ENCODE measurements around the gene NAB2. TPM values are rescaled to one million over a fixed set of nuclear protein-coding genes. Genes with fewer than 3 reads are reported as not detected.
A peak's percentile ranks its signal among the peaks of the same experiment; 100 is the strongest.

The NAB2 gene, protein sequence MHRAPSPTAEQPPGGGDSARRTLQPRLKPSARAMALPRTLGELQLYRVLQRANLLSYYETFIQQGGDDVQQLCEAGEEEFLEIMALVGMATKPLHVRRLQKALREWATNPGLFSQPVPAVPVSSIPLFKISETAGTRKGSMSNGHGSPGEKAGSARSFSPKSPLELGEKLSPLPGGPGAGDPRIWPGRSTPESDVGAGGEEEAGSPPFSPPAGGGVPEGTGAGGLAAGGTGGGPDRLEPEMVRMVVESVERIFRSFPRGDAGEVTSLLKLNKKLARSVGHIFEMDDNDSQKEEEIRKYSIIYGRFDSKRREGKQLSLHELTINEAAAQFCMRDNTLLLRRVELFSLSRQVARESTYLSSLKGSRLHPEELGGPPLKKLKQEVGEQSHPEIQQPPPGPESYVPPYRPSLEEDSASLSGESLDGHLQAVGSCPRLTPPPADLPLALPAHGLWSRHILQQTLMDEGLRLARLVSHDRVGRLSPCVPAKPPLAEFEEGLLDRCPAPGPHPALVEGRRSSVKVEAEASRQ
- 10 to 100 TPM; 19.0 to 65.5 TPM for total RNA-seq

DNA sequence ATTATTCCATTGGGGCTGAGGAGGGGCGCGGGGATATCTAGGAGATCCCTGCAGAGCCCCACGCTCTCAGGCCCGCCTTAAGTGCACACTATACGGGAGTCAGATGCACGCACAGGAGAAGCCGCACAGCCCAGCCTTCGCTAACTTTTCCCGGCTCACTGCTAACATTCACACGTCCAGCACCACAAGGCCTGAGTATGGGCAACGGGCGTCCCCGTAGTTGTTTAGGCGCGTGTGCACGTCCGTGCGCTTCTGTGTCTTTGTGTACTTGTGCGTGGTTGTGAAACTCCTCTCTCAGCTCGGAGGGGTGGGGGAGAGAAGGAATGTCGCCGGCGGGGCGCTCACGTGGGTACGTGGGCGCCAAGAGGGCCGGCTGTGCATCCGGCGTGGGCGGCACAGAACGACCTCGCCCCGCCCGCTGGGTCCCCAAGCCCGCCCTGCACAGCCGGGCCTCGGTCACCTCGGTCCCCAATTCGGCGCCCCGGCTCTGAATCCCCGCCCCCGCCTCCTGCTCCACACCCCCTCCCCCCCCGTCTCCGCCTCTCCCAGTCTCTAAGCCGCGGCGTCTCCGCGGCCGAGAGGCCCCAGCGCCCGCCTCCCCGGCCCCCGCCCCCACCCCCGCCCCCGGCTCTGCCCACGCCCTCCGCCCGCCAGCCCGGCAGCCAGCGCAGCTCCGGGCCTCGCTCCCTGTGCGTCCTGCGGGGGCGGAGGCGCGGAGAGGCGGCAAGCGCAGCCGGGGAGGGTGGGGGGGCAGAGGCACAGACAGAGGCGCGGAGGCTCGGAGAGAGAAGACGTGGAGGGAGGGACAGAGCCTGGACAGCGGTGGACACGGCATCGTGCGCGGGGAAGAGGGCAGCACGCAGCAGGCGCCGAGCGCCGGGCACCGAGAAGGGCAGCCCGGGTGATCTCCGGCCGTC lies at the start of gene NAB2:
Gene NAB2 (plus strand): TSS at position 761 of the 917 bp plus-strand sequence. CDS start 158 bp downstream, outside the sequence.
- Histone ChIP-seq H3K27ac (peak within 1 kb of the TSS; percentile 99), H3K4me1 (replicated peaks) (peaks cover 34% of the 10 kb centered on the region), H3K9me3 (no peaks in the 10 kb centered on the region), H3K27me3 (replicated peaks; ENCODE audit: insufficient read depth) (no peaks in the 10 kb centered on the region), H3K4me3 (peak within 1 kb of the TSS; percentile 82 to 91), H3K36me3 (no peaks in the 10 kb centered on the region)
- TF ChIP-seq, protein P1, sequence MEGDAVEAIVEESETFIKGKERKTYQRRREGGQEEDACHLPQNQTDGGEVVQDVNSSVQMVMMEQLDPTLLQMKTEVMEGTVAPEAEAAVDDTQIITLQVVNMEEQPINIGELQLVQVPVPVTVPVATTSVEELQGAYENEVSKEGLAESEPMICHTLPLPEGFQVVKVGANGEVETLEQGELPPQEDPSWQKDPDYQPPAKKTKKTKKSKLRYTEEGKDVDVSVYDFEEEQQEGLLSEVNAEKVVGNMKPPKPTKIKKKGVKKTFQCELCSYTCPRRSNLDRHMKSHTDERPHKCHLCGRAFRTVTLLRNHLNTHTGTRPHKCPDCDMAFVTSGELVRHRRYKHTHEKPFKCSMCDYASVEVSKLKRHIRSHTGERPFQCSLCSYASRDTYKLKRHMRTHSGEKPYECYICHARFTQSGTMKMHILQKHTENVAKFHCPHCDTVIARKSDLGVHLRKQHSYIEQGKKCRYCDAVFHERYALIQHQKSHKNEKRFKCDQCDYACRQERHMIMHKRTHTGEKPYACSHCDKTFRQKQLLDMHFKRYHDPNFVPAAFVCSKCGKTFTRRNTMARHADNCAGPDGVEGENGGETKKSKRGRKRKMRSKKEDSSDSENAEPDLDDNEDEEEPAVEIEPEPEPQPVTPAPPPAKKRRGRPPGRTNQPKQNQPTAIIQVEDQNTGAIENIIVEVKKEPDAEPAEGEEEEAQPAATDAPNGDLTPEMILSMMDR (IDR thresholded peaks at IDR 0.05), result peak in 1 of 4 experiments; percentile 15
- TF ChIP-seq POLR2A (IDR thresholded peaks at IDR 0.05) (peak; percentile 85), POLR2AphosphoS5 (IDR thresholded peaks at IDR 0.05) (peak; percentile 87)
- intact Hi-C loops (cut with DNase I), result loop anchor here (10.0 kb wide), 1 partner anchor 454 kb away; the partner anchor contains the start of gene BAZ2A
- 2% methylated on average over 61 of the region's 91 CpGs for WGBS
- DNase-seq (ENCODE audit: low spot score), result peak; percentile 97

DNA sequence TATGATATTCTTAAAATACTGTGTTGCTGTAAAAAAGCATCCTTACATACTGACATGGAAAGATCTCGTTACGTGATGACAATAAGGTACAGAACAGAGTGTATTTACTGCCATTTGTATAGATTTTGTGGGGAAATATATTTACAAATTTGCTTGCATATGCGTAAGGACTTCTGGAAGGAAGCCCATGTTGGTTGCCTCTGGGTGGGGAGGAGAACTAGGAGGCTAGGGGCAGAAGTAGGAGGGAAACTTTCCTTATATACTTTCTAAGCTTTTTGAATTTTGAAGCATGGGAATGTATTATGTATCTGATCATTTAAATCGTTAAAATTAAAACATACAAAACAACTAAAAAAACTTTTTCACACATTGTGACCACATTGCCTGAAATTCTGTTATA lies 48.7 kb upstream of the NAB2 start:
- Histone ChIP-seq H3K9me3 (no peaks in the 10 kb centered on the region), H3K27ac (no peak overlapping the region), H3K4me3 (no peak overlapping the region), H3K36me3 (no peaks in the 10 kb centered on the region), H3K27me3 (replicated peaks; ENCODE audit: insufficient read depth) (no peaks in the 10 kb centered on the region), H3K4me1 (replicated peaks) (no peaks in the 10 kb centered on the region)
- no peak for TF ChIP-seq POLR2AphosphoS5 (IDR thresholded peaks at IDR 0.05)
- TF ChIP-seq POLR2A (IDR thresholded peaks at IDR 0.05), result no peak
- TF ChIP-seq, protein P1 (IDR thresholded peaks at IDR 0.05), result no peak
- intact Hi-C loops (cut with DNase I), result no loop called here
- 89% methylated on average over 4 of the region's 4 CpGs for WGBS
- no peak for DNase-seq (ENCODE audit: low spot score)

DNA sequence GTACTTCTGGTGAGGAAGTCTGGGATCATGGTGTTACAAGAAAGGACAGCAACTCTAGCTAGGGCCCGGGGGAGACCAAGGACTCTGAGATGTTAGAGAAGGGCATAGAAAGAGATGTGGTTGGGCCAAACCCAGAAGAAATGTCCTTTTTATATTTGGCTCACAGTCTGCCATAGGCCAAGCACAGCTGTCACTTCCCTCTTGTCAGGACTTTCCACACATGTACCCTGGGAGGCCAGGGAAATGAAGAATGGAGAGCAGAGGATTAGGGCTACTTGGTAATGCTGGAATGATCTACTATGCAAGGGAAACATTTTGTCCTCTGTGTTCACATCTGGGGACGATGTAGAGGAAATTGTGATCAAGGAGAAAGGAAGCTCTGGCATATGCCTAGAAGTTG lies 48.2 kb upstream of the NAB2 start:
- no peaks in the 10 kb centered on the region for H3K36me3 ChIP-seq
- no peak overlapping the region for H3K4me3 ChIP-seq
- DNase-seq (ENCODE audit: low spot score), result no peak
- H3K4me1 ChIP-seq (replicated peaks), result no peaks in the 10 kb centered on the region
- no peaks in the 10 kb centered on the region for H3K27me3 ChIP-seq (replicated peaks; ENCODE audit: insufficient read depth)
- TF ChIP-seq, protein P1 (IDR thresholded peaks at IDR 0.05), result no peak
- TF ChIP-seq POLR2A (IDR thresholded peaks at IDR 0.05) (no peak), POLR2AphosphoS5 (IDR thresholded peaks at IDR 0.05) (no peak)
- H3K9me3 ChIP-seq, result no peaks in the 10 kb centered on the region
- WGBS, result 82% methylated on average over 2 of the region's 2 CpGs
- intact Hi-C loops (cut with DNase I), result no loop called here
- no peak overlapping the region for H3K27ac ChIP-seq

DNA sequence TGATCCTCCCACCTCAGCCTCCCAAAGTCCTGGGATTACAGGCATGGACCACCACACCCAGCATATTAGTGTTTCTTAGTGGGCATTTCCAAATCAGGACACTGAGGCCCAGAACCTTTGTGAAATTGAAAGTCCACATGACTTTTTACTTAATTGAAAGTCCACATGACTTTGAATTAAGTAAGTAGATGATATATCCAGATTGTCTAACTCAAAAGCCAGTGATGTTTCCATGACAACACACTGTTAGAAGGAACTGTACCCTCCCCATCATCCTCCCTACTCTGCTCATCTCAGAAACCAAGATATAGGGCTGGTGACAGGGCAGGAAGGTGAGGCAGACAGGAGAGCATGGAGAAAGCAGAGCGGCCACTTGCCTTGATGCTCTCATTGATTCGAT lies 46.2 kb upstream of the NAB2 start:
- Histone ChIP-seq H3K36me3 (no peaks in the 10 kb centered on the region), H3K4me1 (replicated peaks) (no peaks in the 10 kb centered on the region), H3K27ac (no peak overlapping the region), H3K4me3 (no peak overlapping the region), H3K27me3 (replicated peaks; ENCODE audit: insufficient read depth) (no peaks in the 10 kb centered on the region), H3K9me3 (no peaks in the 10 kb centered on the region)
- intact Hi-C loops (cut with DNase I), result no loop called here
- TF ChIP-seq POLR2AphosphoS5 (IDR thresholded peaks at IDR 0.05) (no peak), POLR2A (IDR thresholded peaks at IDR 0.05) (no peak)
- TF ChIP-seq, protein P1 (IDR thresholded peaks at IDR 0.05), result no peak
- DNase-seq (ENCODE audit: low spot score), result no peak
- WGBS, result 92% methylated on average over 2 of the region's 2 CpGs
